DOHH2 (cell line): Measurements from ENCODE around the gene ZDHHC15.
"Not testable (repeated sequence)": the region's sequence is repeated elsewhere in the genome, so short reads cannot be mapped to it uniquely, and the experiment has no call there.

Experiments
- CTCF ChIP-seq: fragments of 200-600 bp; sonication (generic); IDR thresholded peaks from one replicate; pipeline ENCODE4 v1.5.1; 2014; ENCODE audit warnings: antibody characterized with exemption, mild to moderate bottlenecking, low read depth, low read length; ENCODE audit not compliant: poor library complexity, severe bottlenecking
- EZH2phosphoT487 ChIP-seq: fragments of 200-600 bp; sonication (generic); IDR thresholded peaks from 2 replicates; pipeline ENCODE4 v1.6.1; 2017; ENCODE audit warnings: borderline replicate concordance, mild to moderate bottlenecking, antibody characterized with exemption, low read length, moderate library complexity, mixed read lengths

GRCh38 chrX:75348601-75349000 lies 174.2 kb downstream of the ZDHHC15 start:
- TF ChIP-seq CTCF, EZH2phosphoT487: not testable (repeated sequence)
